ENCODE data around the gene OSBP2. TPM values are rescaled to one million over a fixed set of nuclear protein-coding genes. Genes with fewer than 3 reads are reported as not detected.

OSBP2 gene
- total and polyA plus RNA-seq, 10 of the 15 experiments (the other 5 are each of a cell fraction or from before 2014, with no cell fraction given) = 0.11 to 7.7 (median 3.6) TPM

DNA sequence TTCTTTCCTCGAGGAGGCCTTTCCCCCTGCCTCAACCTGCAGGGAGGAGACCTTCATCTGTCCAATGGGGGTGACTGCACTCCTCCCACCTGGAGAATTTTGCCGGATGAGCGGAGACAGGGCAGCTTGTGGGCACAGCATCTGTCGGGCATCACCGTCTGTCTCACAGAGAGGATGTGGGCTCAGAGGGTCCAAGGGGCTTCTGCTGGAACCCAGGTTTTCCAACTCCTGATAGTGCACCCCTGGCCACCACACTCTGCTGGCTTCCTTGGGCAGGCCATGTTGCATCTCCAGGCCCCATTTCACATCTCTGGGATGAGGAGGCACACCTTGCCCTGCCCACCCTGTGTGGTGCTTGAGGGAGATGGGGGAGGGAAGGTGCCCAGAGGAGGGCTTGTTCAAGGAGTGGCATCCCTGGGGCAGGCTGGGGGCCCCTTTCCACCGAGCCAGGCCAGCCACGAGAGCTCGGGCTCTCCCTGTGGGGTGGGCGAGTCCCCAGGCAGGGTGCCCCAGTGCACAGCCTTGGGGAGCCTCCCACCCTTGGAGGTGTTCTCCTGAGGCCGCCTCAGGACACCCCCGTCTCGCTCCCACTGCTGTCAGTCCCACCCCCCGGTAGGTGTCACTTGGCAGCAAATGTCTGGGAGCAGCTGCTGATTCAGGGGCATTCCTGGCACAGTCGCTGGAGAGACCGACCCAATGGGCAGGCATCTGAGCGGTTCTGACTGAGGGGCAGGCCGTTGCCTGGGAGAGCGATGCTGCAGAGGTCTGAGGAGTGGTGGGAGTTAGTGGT is 189.7 kb downstream of the OSBP2 start:
- ChIA-PET CTCF (no interaction called here), POLR2A (no interaction called here), SMC1A (ENCODE audit: uncharacterized antibody, unreplicated experiment) (no interaction called here), RAD21 (ENCODE audit: unreplicated experiment) (no interaction called here)
- in situ Hi-C loops (cut with MboI) = no loop called here
- DNase-seq (ENCODE audit: low read depth, low spot score) (no peak), FAIRE-seq (no peak), ATAC-seq (no peak)
- Histone ChIP-seq H4K20me1 (ENCODE audit: control insufficient read depth, insufficient read depth) (no peaks in the 10 kb centered on the region), H3K36me3 (ENCODE audit: control insufficient read depth in 2 of 2, insufficient read depth in 2 of 2, low read length in 1 of 2) (peaks cover 0 to 1% of the 10 kb centered on the region in 2 experiments; a peak in 1 of 4 replicates), H3K9ac (ENCODE audit: control insufficient read depth, insufficient read depth, low read length) (no peak overlapping the region), H3K79me2 (ENCODE audit: control insufficient read depth, insufficient read depth, low read length) (no peaks in the 10 kb centered on the region), H3K4me1 (ENCODE audit: control insufficient read depth, insufficient read depth, low read length) (no peaks in the 10 kb centered on the region), H3K9me3 (replicated peaks; ENCODE audit: control insufficient read depth, insufficient read depth, low read length) (no peaks in the 10 kb centered on the region), H2AFZ (ENCODE audit: control insufficient read depth, low read depth, low read length) (no peak overlapping the region), H3K27ac (ENCODE audit: control insufficient read depth, insufficient read depth) (no peak overlapping the region), H3K27me3 (replicated peaks in 1 of 2; ENCODE audit: control insufficient read depth in 2 of 2, insufficient read depth in 2 of 2, low read length in 1 of 2) (no peaks in the 10 kb centered on the region), H3K4me3 (no peak overlapping the region), H3K4me2 (ENCODE audit: control insufficient read depth, insufficient read depth) (no peak overlapping the region)
- no peak for TF ChIP-seq HDAC2 (IDR thresholded peaks at IDR 0.05)
- TF ChIP-seq STAT1 (conservative IDR thresholded peaks at IDR 0.05) = no peak
- BruUV-seq (replicated peaks) = no TSS peak
- 35% methylated on average over 18 of the region's 18 CpGs for WGBS (ENCODE audit: insufficient coverage, insufficient replicate concordance, low lambda C conversion rate, missing lambda C conversion rate)
- intact Hi-C loops (cut with micrococcal nuclease; ENCODE audit: unreplicated experiment) = no loop called here

DNA sequence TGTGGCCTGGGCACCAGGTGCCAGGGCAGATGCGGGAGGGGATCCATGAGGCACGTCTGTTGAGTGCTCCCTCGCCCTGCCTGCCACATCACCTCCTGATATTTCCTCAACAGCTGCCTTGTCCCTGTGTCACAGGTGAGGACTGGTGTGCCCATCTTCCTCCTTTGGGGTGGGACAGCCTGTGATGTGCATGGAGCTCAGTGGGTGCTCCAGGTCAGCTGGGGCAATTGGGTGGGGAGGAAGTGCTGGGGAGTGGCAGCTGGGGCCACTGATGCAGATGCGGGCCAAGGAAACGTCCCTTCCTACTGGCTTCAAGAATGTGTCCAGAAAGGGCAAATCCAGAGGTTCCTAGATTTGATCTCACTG is 190.3 kb downstream of the OSBP2 start:
- Histone ChIP-seq H3K4me3 (no peak overlapping the region), H3K4me2 (ENCODE audit: control insufficient read depth, insufficient read depth) (no peak overlapping the region), H3K4me1 (ENCODE audit: control insufficient read depth, insufficient read depth, low read length) (no peaks in the 10 kb centered on the region), H3K79me2 (ENCODE audit: control insufficient read depth, insufficient read depth, low read length) (no peaks in the 10 kb centered on the region), H3K9ac (ENCODE audit: control insufficient read depth, insufficient read depth, low read length) (no peak overlapping the region), H3K9me3 (replicated peaks; ENCODE audit: control insufficient read depth, insufficient read depth, low read length) (no peaks in the 10 kb centered on the region), H2AFZ (ENCODE audit: control insufficient read depth, low read depth, low read length) (no peak overlapping the region), H3K27me3 (replicated peaks in 1 of 2; ENCODE audit: control insufficient read depth in 2 of 2, insufficient read depth in 2 of 2, low read length in 1 of 2) (no peaks in the 10 kb centered on the region), H3K27ac (ENCODE audit: control insufficient read depth, insufficient read depth) (no peak overlapping the region), H3K36me3 (ENCODE audit: control insufficient read depth in 2 of 2, insufficient read depth in 2 of 2, low read length in 1 of 2) (peaks cover 0 to 5% of the 10 kb centered on the region in 2 experiments; a peak in 2 of 4 replicates), H4K20me1 (ENCODE audit: control insufficient read depth, insufficient read depth) (no peaks in the 10 kb centered on the region)
- in situ Hi-C loops (cut with MboI) (no loop called here), intact Hi-C loops (cut with micrococcal nuclease; ENCODE audit: unreplicated experiment) (no loop called here)
- WGBS (ENCODE audit: insufficient coverage, insufficient replicate concordance, low lambda C conversion rate, missing lambda C conversion rate) = 9% methylated on average over 5 of the region's 5 CpGs
- ChIA-PET POLR2A (no interaction called here), RAD21 (ENCODE audit: unreplicated experiment) (no interaction called here), CTCF (no interaction called here), SMC1A (ENCODE audit: uncharacterized antibody, unreplicated experiment) (no interaction called here)
- DNase-seq (ENCODE audit: low read depth, low spot score) (no peak), ATAC-seq (no peak), FAIRE-seq (no peak)
- TF ChIP-seq JUNB (IDR thresholded peaks at IDR 0.05) (no peak), REST (IDR thresholded peaks at IDR 0.05; ENCODE audit: low read depth, low read length) (no peak), TCF7 (IDR thresholded peaks at IDR 0.05; ENCODE audit: borderline replicate concordance) (no peak)
- BruUV-seq (replicated peaks) = no TSS peak
